Astrocyte (in vitro differentiated cells and primary cell): ENCODE measurements around the gene TMA16. TPM values are rescaled to one million over a fixed set of nuclear protein-coding genes. Genes with fewer than 3 reads are reported as not detected.
"Not testable (repeated sequence)": the region's sequence is repeated elsewhere in the genome, so short reads cannot be mapped to it uniquely, and the experiment has no call there.

Experiments used
- DNase-seq: peaks from one replicate; pipeline ENCODE4 v3.0.0-alpha.2; 2010; ENCODE audit warnings: low read depth
- FAIRE-seq: peaks from 2 replicates; lab custom pipeline; 2011; peaks lifted over from hg19 to GRCh38; lab: Jason Lieb, UNC
- H2AFZ ChIP-seq: 2 replicates; pipeline ENCODE4 v1.6.0; 2012; ENCODE audit warnings: low read depth, low read length, inconsistent platforms
- H3K27ac ChIP-seq: 2 replicates; pipeline ENCODE4 v1.5.1; 2011; ENCODE audit warnings: low read depth, low read length, inconsistent platforms
- H3K27me3 ChIP-seq: 2 replicates; pipeline ENCODE4 v1.6.0; 2011; ENCODE audit warnings: low read length, inconsistent platforms; ENCODE audit not compliant: insufficient read depth
- H3K36me3 ChIP-seq: 2 replicates; pipeline ENCODE4 v1.5.1; 2011; ENCODE audit warnings: low read length, inconsistent platforms; ENCODE audit not compliant: insufficient read depth
- H3K4me1 ChIP-seq: 2 replicates; pipeline ENCODE4 v1.5.1; 2011; ENCODE audit warnings: low read length, inconsistent platforms; ENCODE audit not compliant: insufficient read depth
- H3K4me2 ChIP-seq: 2 replicates; pipeline ENCODE4 v1.6.0; 2012; ENCODE audit warnings: low read length, inconsistent platforms
- H3K4me3 ChIP-seq: 2 replicates; pipeline ENCODE4 v1.5.1; 2011; ENCODE audit warnings: low read depth, mild to moderate bottlenecking, low read length, inconsistent platforms; ENCODE audit not compliant: insufficient read depth
- H3K79me2 ChIP-seq: 2 replicates; pipeline ENCODE4 v1.6.0; 2012; ENCODE audit warnings: mild to moderate bottlenecking, low read length, inconsistent platforms; ENCODE audit not compliant: insufficient read depth
- H3K9ac ChIP-seq: 2 replicates; pipeline ENCODE4 v1.6.0; 2012; ENCODE audit warnings: mild to moderate bottlenecking, low read length, inconsistent platforms
- H3K9me3 ChIP-seq: 2 replicates; pipeline ENCODE4 v1.5.1; 2012; ENCODE audit warnings: low read depth, mild to moderate bottlenecking, low read length, inconsistent platforms; ENCODE audit not compliant: insufficient read depth
- H4K20me1 ChIP-seq: 2 replicates; pipeline ENCODE4 v1.6.0; 2012; ENCODE audit warnings: low read length, inconsistent platforms; ENCODE audit not compliant: insufficient read depth
- H3K27ac Mint-ChIP-seq: one replicate; pipeline ENCODE4 v1.8.0; 2021; ENCODE audit warnings: mild to moderate bottlenecking, mixed read lengths; ENCODE audit not compliant: unreplicated experiment
- H3K27me3 Mint-ChIP-seq: one replicate; pipeline ENCODE4 v1.8.0; 2021; ENCODE audit warnings: low read depth, mixed read lengths; ENCODE audit not compliant: unreplicated experiment
- H3K36me3 Mint-ChIP-seq: one replicate; pipeline ENCODE4 v1.8.0; 2021; ENCODE audit warnings: low read depth, mixed read lengths; ENCODE audit not compliant: unreplicated experiment
- H3K4me1 Mint-ChIP-seq: one replicate; pipeline ENCODE4 v1.8.0; 2021; ENCODE audit warnings: low read depth, mixed read lengths; ENCODE audit not compliant: unreplicated experiment
- H3K4me3 Mint-ChIP-seq: one replicate; pipeline ENCODE4 v1.8.0; 2021; ENCODE audit warnings: mild to moderate bottlenecking, moderate library complexity, mixed read lengths; ENCODE audit not compliant: unreplicated experiment
- H3K9me3 Mint-ChIP-seq: one replicate; pipeline ENCODE4 v1.8.0; 2021; ENCODE audit warnings: mild to moderate bottlenecking, mixed read lengths; ENCODE audit not compliant: unreplicated experiment
- EZH2 ChIP-seq: IDR thresholded peaks from 2 replicates; pipeline ENCODE4 v1.6.1; 2012; ENCODE audit warnings: mild to moderate bottlenecking, low read length, inconsistent platforms; ENCODE audit not compliant: insufficient read depth
- total RNA-seq: library from RNA; stranded (reverse); gene quantifications from 2 replicates; pipeline ENCODE4 v1.2.1, GENCODE V29; 2021
- TF ChIP-seq, protein P1 (sequence below): IDR thresholded peaks from 2 replicates; pipeline ENCODE4 v1.5.1; 2011; ENCODE audit warnings: low read depth, mild to moderate bottlenecking, inconsistent platforms, low read length, moderate library complexity; ENCODE audit not compliant: insufficient read depth

Gene TMA16
- total RNA-seq, 1 donor from 2014 or later = 33.3 TPM

DNA sequence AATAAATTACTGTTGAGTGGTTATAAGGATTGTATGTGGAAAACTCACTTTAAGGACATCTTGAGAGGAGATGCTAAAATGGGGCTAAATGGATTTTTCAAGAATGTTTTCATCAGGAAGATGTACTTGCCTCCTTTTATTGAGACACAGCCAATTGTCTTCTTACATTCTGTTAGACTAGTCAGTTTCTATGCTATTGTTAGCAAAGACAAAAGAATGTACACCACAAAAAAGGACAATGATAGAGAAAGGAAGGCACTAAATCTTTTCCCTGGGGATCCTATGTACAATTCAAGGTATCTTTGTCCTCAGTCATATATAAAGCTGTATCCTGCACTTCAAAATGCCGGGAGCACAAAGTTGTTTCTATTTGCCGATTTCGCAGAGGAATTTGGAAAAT is 42.6 kb downstream of the TMA16 start:
- TF ChIP-seq, protein P1, sequence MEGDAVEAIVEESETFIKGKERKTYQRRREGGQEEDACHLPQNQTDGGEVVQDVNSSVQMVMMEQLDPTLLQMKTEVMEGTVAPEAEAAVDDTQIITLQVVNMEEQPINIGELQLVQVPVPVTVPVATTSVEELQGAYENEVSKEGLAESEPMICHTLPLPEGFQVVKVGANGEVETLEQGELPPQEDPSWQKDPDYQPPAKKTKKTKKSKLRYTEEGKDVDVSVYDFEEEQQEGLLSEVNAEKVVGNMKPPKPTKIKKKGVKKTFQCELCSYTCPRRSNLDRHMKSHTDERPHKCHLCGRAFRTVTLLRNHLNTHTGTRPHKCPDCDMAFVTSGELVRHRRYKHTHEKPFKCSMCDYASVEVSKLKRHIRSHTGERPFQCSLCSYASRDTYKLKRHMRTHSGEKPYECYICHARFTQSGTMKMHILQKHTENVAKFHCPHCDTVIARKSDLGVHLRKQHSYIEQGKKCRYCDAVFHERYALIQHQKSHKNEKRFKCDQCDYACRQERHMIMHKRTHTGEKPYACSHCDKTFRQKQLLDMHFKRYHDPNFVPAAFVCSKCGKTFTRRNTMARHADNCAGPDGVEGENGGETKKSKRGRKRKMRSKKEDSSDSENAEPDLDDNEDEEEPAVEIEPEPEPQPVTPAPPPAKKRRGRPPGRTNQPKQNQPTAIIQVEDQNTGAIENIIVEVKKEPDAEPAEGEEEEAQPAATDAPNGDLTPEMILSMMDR = no peak
- no peak for TF ChIP-seq EZH2
- Histone ChIP-seq H3K4me2 (no peak overlapping the region), H4K20me1 (no peaks in the 10 kb centered on the region), H3K9ac (no peak overlapping the region), H3K4me3 (no peak overlapping the region), H3K9me3 (no peaks in the 10 kb centered on the region), H2AFZ (no peak overlapping the region), H3K79me2 (no peaks in the 10 kb centered on the region), H3K27ac (no peak overlapping the region), H3K36me3 (peaks cover 4% of the 10 kb centered on the region), H3K27me3 (no peaks in the 10 kb centered on the region), H3K4me1 (peaks cover 16% of the 10 kb centered on the region)
- H3K27ac Mint-ChIP-seq = no peak overlapping the region
- H3K4me3 Mint-ChIP-seq = no peak overlapping the region
- H3K4me1 Mint-ChIP-seq = peaks cover 16% of the 10 kb centered on the region
- FAIRE-seq (peak; percentile 85), DNase-seq (no peak)
- H3K36me3 Mint-ChIP-seq = peaks cover 6% of the 10 kb centered on the region
- no peaks in the 10 kb centered on the region for H3K9me3 Mint-ChIP-seq
- H3K27me3 Mint-ChIP-seq = no peaks in the 10 kb centered on the region

DNA sequence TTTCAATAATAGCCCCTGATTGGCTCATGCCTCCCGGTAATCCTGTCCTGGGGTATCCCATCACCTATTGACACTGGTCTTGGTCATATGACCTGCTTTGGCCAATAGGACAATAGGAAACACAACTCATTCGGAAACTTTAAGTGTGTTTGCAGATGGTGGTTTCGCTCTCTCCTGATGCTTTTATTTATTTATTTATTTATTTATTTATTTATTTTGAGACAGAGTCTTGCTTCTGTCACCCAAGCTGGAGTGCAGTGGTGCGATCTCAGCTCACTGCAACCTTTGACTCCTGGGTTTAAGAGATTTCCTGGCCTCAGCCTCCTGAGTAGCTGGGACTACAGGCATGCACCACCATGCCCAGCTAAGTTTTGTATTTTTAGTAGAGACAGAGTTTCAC is 44.3 kb downstream of the TMA16 start:
- H3K4me1 ChIP-seq = peaks cover 23% of the 10 kb centered on the region
- H3K4me3 ChIP-seq, DNase-seq, H3K9me3 ChIP-seq, H3K9ac ChIP-seq, H2AFZ ChIP-seq, H3K27ac Mint-ChIP-seq, H3K4me3 Mint-ChIP-seq, H4K20me1 ChIP-seq, H3K36me3 Mint-ChIP-seq, H3K27ac ChIP-seq, FAIRE-seq, H3K36me3 ChIP-seq, H3K27me3 Mint-ChIP-seq, H3K9me3 Mint-ChIP-seq, H3K27me3 ChIP-seq, H3K79me2 ChIP-seq, H3K4me2 ChIP-seq: not testable (repeated sequence)
- peaks cover 17% of the 10 kb centered on the region for H3K4me1 Mint-ChIP-seq

DNA sequence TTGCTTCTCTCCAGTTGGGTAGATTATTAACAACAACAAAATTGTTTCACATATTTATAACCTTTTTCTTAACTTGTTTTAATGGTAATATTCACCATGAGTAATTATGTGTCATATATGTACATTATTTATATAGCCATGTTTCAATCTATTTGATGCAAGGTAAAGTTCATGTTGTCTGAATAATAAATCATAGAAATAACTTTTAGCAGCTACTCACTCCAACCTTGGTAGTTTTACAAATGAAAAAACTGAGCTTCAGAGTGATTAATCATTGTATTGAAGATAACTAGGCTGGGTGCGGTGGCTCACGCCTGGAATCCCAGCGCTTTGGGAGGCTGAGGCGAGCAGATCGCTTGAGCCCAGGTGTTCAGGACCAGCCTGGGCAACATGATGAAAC is 46.0 kb downstream of the TMA16 start:
- Histone ChIP-seq H3K4me2 (peak overlapping the region; percentile 60), H3K9ac (peak overlapping the region; percentile 41), H3K9me3 (no peaks in the 10 kb centered on the region), H3K4me1 (peaks cover 23% of the 10 kb centered on the region), H3K79me2 (no peaks in the 10 kb centered on the region), H2AFZ (no peak overlapping the region), H3K4me3 (no peak overlapping the region), H3K27ac (peak overlapping the region; percentile 52), H3K36me3 (peaks cover under 1% of the 10 kb centered on the region), H4K20me1 (no peaks in the 10 kb centered on the region), H3K27me3 (no peaks in the 10 kb centered on the region)
- no peaks in the 10 kb centered on the region for H3K9me3 Mint-ChIP-seq
- H3K27ac Mint-ChIP-seq = peak overlapping the region; percentile 48
- FAIRE-seq (no peak), DNase-seq (peak; percentile 21)
- H3K27me3 Mint-ChIP-seq = no peaks in the 10 kb centered on the region
- H3K36me3 Mint-ChIP-seq = peaks cover 3% of the 10 kb centered on the region
- no peak overlapping the region for H3K4me3 Mint-ChIP-seq
- TF ChIP-seq, protein P1 = no peak
- no peak for TF ChIP-seq EZH2
- H3K4me1 Mint-ChIP-seq = peaks cover 17% of the 10 kb centered on the region
